ENCODE data around the gene P4HA2. TPM values are rescaled to one million over a fixed set of nuclear protein-coding genes. Genes with fewer than 3 reads are reported as not detected.

P4HA2 gene
- polyA plus RNA-seq, 1 of the 3 experiments (the other 2 are of a cell fraction), result 67.2 TPM

DNA sequence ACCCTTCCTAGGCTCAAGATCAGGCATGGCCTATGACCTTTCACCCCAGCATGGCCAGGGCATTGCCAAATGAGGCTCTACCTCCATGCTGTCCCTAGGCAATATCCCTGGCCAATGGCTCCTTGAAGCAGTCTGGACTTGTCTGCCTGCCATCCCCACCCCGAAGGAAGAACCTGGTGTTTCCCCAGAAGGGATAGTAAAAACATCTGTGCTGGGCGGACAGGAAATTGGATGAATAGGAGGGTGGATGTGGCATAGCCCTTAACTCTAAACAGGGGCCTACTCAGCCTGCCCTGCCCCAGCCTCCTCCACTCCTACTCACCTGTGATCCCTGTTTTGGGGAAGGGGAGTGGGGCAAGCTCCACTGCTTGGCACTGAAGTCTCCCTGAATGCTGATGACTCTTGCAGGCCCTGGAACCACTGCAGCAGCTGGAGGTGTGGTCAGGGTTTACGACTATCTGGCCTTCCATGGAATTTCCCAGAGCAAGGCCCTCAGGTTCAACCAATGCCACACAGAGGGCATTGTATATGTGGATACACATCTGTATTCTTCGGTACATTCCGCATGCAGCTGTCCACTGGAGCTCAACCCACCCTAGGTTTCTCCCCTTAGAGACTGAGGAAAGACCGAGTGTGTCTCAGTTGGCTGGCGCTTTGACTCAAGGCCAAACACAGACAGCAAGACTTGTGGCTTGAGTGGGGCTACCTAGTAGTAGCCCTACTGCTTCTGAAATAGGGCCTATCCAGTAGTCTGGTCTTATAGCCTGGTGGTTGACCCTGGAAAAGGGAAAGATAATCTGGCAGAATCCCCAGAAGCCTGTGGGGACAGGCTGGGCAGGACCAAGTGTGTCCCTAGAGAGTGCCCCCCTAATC is 6.4 kb upstream of the P4HA2 start:
- Histone ChIP-seq H3K79me2 (ENCODE audit: insufficient read depth) (no peaks in the 10 kb centered on the region), H3K9me2 (no peaks in the 10 kb centered on the region), H3K36me3 (replicated peaks in 1 of 2; ENCODE audit: control insufficient read depth in 1 of 2, insufficient read depth in 2 of 2, low read length in 1 of 2) (no peaks in the 10 kb centered on the region), H3K27me3 (ENCODE audit: insufficient read depth) (no peaks in the 10 kb centered on the region), H3K4me3 (ENCODE audit: low read depth in 2 of 2, low read length in 1 of 2) (no peak overlapping the region), H3K9me3 (no peaks in the 10 kb centered on the region), H3K27ac (ENCODE audit: low read depth in 2 of 2, low read length in 1 of 2) (no peak overlapping the region), H3F3A (replicated peaks; ENCODE audit: insufficient read depth) (no peaks in the 10 kb centered on the region), H3K9ac (no peak overlapping the region), H2AFZ (ENCODE audit: low read depth) (no peak overlapping the region), H3K4me2 (no peak overlapping the region), H3K4me1 (ENCODE audit: control insufficient read depth in 1 of 2, insufficient read depth in 2 of 2, low read depth in 1 of 2, low read length in 1 of 2) (no peaks in the 10 kb centered on the region), H4K20me1 (ENCODE audit: insufficient read depth) (no peaks in the 10 kb centered on the region)
- ChIA-PET POLR2A (no interaction called here), CTCF (interaction anchor here (0.6 to 1.2 kb wide), 2 partner anchors 169 to 542 kb away, joined by 3 read pairs; no protein-coding TSS in a partner anchor)
- WGBS (ENCODE audit: low lambda C conversion rate), result 81% methylated on average over 7 of the region's 7 CpGs
- no peak for DNase-seq
- no peak for TF ChIP-seq FOSL2 (IDR thresholded peaks at IDR 0.05; ENCODE audit: borderline replicate concordance, low read depth)
- TF ChIP-seq, protein P1, sequence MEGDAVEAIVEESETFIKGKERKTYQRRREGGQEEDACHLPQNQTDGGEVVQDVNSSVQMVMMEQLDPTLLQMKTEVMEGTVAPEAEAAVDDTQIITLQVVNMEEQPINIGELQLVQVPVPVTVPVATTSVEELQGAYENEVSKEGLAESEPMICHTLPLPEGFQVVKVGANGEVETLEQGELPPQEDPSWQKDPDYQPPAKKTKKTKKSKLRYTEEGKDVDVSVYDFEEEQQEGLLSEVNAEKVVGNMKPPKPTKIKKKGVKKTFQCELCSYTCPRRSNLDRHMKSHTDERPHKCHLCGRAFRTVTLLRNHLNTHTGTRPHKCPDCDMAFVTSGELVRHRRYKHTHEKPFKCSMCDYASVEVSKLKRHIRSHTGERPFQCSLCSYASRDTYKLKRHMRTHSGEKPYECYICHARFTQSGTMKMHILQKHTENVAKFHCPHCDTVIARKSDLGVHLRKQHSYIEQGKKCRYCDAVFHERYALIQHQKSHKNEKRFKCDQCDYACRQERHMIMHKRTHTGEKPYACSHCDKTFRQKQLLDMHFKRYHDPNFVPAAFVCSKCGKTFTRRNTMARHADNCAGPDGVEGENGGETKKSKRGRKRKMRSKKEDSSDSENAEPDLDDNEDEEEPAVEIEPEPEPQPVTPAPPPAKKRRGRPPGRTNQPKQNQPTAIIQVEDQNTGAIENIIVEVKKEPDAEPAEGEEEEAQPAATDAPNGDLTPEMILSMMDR (IDR thresholded peaks at IDR 0.05), result no peak
- TF ChIP-seq SIN3A (IDR thresholded peaks at IDR 0.05; ENCODE audit: borderline replicate concordance, low read depth, low read length), result no peak
- no peak for TF ChIP-seq GATA2 (CRISPR knock-in tag; IDR thresholded peaks at IDR 0.05)
- no peak for TF ChIP-seq RXRA (IDR thresholded peaks at IDR 0.05; ENCODE audit: borderline replicate concordance, low read depth)
- TF ChIP-seq SMC3 (IDR thresholded peaks at IDR 0.05; ENCODE audit: low read depth, low read length), result no peak
- TF ChIP-seq TCF12 (IDR thresholded peaks at IDR 0.05), result no peak
- TF ChIP-seq FOXM1 (IDR thresholded peaks at IDR 0.05; ENCODE audit: low read depth), result no peak
- no peak for TF ChIP-seq TAF1 (IDR thresholded peaks at IDR 0.05; ENCODE audit: borderline replicate concordance, low read depth, low read length)

DNA sequence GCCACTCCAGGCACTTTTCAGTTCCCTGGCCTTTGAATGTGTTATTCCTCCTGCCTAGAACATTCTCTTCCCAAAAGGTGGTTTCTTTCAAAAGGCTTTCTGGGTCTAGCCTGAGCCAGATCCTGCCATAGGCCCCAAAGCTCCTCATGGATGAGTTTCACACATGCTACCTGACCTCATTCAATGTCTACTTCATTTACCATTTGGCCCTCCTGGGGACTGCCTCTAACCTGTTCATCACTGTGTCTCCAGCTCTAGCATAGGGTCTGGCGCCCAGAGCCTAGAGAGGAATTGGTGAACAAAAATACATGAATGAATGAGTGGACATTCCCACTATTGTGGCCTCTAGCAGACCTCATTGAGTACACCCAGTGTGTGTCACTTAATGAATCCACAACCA is 5.4 kb upstream of the P4HA2 start:
- no peak overlapping the region for H2AFZ ChIP-seq (ENCODE audit: low read depth)
- 83% methylated on average over 1 of the region's 1 CpG for WGBS (ENCODE audit: low lambda C conversion rate)
- TF ChIP-seq FOXJ3 (CRISPR knock-in tag; IDR thresholded peaks at IDR 0.05), result no peak
- no peaks in the 10 kb centered on the region for H3K9me2 ChIP-seq
- ChIA-PET CTCF (no interaction called here), POLR2A (no interaction called here)
- H3K79me2 ChIP-seq (ENCODE audit: insufficient read depth), result no peaks in the 10 kb centered on the region
- no peak overlapping the region for H3K27ac ChIP-seq (ENCODE audit: low read depth in 2 of 2, low read length in 1 of 2)
- no peak overlapping the region for H3K4me2 ChIP-seq
- no peaks in the 10 kb centered on the region for H3K36me3 ChIP-seq (replicated peaks in 1 of 2; ENCODE audit: control insufficient read depth in 1 of 2, insufficient read depth in 2 of 2, low read length in 1 of 2)
- no peak overlapping the region for H3K4me3 ChIP-seq (ENCODE audit: low read depth in 2 of 2, low read length in 1 of 2)
- H3K9me3 ChIP-seq, result no peaks in the 10 kb centered on the region
- no peaks in the 10 kb centered on the region for H3F3A ChIP-seq (replicated peaks; ENCODE audit: insufficient read depth)
- no peaks in the 10 kb centered on the region for H4K20me1 ChIP-seq (ENCODE audit: insufficient read depth)
- no peak overlapping the region for H3K9ac ChIP-seq
- H3K4me1 ChIP-seq (ENCODE audit: control insufficient read depth in 1 of 2, insufficient read depth in 2 of 2, low read depth in 1 of 2, low read length in 1 of 2), result peaks cover 0 to 3% of the 10 kb centered on the region in 2 experiments; a peak in 1 of 4 replicates
- H3K27me3 ChIP-seq (ENCODE audit: insufficient read depth), result no peaks in the 10 kb centered on the region
- DNase-seq, result no peak

All from SK-N-SH (cell line).